Femur (tissue), 1 donor: ENCODE results near the gene SKIC3.

Experiments used
- DNase-seq: peaks from one replicate; pipeline ENCODE4 v3.0.0-alpha.2; 2017

Gene SKIC3

GRCh38 chr5:95554647-95555548, at the start of gene SKIC3, which contains the start of gene ARSK:
TSS of gene SKIC3 (minus strand) at chr5:95554977. CDS start at chr5:95547150, 7,827 bp downstream.
TSS of gene ARSK (plus strand) at chr5:95555101. CDS start at chr5:95555279, 178 bp downstream.
- peak; percentile 97 for DNase-seq

GRCh38 chr5:95600557-95600956, 45.8 kb upstream of the SKIC3 start:
- no peak for DNase-seq

- no peak for DNase-seq
Observed at GRCh38 chr5:95599252-95599651, 44.5 kb upstream of the SKIC3 start.

- no peak for DNase-seq
Observed at GRCh38 chr5:95595289-95595931, 40.6 kb upstream of the SKIC3 start.

GRCh38 chr5:95591490-95591901, 36.7 kb upstream of the SKIC3 start:
- no peak for DNase-seq

DNA sequence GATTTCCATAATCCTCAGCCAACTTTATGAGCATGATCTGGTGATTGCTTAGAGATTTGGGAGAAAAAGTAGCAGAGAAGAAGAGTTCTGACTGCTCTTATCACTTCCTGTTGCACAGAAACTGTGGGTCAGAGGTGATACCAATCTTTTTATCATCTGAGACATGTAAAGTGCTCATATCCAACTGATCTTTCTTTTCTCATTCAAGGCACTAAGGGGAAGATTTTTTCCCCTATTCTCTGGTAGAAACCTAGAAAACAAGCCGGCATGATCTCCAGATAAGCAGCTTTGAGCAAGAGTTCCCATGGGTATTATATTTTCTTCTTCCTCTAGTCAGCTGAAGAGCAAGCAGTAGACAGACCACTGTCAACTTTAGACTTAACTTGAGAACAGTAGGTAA, 36.1 kb upstream of the SKIC3 start:
- DNase-seq: no peak

GRCh38 chr5:95583992-95584391, 29.2 kb upstream of the SKIC3 start:
- DNase-seq: no peak

DNA sequence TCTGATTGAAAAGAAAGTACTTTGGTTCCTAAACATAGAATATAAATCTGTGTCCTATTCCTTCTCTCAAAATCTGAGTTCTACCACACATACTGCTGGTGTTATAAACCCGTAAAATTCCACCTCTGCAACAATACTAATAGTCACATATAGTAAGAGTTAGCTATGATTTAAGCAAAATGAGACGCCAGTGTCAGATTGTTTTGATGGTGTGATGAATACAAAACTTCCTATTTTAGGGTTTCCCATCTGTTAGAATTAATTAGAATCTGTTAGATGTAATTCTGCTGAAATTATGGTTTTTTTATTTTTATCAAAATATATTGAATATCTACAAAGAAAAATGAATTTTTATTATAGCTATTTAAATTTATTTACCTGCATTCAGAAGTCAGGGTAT, 26.8 kb upstream of the SKIC3 start:
- no peak for DNase-seq

GRCh38 chr5:95572016-95572415, 17.2 kb upstream of the SKIC3 start:
- DNase-seq: no peak

GRCh38 chr5:95565280-95565920, 10.6 kb upstream of the SKIC3 start:
- DNase-seq: no peak

- DNase-seq: peak; percentile 40
Observed at GRCh38 chr5:95564450-95564849, 9.7 kb upstream of the SKIC3 start.

GRCh38 chr5:95563367-95563766, 8.6 kb upstream of the SKIC3 start:
- no peak for DNase-seq

DNA sequence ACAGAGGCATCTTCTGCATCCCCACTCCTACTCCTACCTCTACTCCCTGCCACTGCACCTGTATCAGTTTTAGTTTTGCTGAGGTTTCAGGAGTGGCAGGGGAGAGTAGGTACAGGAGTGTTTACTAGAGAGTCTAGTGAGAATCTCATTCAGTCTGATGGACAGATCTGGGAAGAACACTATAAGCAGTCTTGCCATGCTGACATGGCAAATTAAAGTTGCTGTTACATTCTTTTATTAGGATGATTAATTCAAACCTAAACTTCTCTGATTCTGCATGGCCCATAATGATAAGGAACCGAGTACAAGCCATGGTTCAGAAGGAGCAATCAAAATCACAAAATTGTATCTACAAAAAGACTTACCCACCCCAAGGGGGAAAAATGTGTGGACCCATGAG, 7.5 kb upstream of the SKIC3 start:
- DNase-seq: no peak

GRCh38 chr5:95557841-95558240, 3.1 kb upstream of the SKIC3 start:
- DNase-seq: no peak

DNA sequence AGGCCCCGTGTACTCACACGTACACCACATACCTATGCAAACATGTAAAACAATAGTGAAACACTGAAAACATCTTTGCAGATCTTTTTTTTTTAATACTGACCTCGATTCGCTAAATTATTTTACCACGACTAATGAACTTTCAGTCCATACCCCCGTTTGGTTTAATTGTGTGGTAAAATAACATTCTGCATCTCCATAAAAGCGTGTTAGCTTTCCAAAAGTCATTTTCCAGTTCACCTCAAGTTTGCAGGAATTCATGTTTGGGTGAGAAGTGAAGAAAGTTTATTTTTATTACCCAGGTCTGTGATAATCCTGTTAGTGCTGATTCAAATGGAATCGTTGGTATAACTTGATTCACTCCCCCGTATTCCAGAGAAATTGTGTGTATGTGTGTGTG, 776 bp upstream of the SKIC3 start:
- no peak for DNase-seq

DNA sequence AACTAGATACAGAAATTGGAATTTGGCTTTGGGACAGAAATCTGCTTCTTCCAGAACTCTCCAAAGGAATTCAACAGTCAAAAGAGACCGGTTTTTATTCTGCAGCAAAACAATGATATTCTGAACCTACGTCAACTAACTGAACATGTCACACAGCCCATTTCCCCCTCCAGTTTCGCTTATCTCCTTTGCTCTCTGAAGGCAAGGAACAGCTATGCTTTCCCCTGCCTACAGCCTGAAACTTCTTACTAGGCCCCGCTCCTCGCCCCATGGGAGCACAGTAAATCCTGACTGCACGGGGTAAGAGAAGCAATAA, 488 bp downstream of the SKIC3 start:
- no peak for DNase-seq

- DNase-seq: no peak
Observed at GRCh38 chr5:95549030-95549429, 5.7 kb downstream of the SKIC3 start.

DNA sequence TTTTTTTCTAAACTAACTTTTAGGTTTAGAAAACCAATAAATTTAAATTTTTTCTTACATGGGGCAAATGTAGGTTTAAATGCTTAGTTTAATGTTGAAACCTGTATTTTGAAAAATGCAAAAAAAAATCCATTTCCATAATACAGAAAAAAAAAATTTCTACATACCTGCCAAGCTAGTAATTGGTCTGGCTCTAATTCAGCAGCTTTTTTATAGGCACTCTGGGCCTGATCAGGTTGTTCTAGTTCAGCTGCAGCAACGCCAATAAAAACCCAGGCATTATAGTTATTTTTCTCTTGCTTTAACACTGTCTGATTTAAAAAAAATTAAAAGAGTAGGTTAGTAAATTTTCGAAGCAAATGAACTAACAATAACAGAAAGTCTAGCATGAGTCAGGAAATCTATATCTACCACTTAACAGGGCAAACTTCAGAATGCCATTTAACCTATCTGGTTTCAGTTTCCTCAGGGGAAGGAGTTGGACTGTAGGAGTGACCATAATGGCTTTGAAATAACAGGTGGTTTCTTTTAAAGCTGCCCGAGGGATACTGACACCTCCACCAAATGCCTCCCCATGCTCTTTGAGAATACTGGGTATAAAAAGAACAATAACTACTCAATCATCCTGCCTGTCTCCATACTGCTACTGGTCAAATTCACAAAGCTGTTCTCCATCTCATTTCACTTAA, 11.6 kb downstream of the SKIC3 start:
- DNase-seq: no peak

- DNase-seq: no peak
Observed at GRCh38 chr5:95537501-95537900, 17.3 kb downstream of the SKIC3 start.

DNA sequence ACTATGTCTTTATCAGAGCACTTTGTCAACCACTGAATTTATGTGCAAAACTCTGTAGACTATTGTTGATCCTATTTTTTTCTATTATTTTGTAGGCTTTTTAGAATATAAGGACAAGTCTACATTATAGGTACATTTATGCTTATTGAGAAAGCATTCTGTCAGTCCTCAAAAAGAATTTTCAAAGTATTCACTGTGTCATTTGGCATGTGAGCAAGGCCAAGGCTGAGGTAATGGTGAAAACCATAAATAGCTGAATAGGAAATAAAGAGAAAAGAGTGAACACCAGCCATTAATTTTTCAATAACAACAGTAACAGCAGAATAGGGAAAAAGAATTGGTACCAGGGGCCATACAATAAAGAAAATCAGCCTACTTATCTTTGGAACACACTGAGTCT, 21.0 kb downstream of the SKIC3 start:
- DNase-seq: no peak

DNA sequence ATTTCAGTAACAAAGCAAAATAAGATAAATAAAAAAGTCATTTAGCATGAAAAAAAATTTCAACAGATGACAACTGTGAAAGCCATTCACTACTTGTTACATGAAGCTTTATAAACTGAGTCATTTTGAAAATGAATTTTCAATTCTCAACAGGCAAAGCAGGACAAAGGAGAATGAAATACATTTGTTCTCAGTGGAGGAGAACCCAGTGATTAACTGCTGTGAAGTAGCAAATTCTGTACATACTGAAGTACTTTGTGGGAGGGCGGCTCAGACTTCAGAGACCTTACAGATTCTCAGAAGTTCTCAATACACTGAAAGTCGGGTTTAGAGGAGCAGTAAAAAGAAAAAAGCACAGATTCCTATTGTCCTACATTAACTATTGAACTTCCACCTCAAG, 21.7 kb downstream of the SKIC3 start:
- no peak for DNase-seq

DNA sequence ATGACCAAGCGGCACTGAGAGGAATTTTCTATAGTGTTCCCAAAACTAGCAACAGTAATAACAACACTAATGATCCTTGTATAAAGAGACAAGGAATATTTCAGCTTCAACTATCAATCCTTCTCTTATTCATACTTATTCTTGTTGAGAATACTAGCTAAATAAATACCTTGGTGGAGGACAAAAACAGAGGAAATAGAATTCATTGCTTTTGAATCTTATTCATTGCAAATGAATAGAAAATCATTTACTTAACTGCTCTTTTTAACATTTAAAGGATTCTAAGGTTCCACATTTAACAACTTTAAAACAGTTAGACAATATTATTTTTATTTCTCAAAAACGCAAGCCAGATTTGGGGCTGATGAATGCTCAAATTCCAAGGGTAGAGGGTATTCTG, 22.4 kb downstream of the SKIC3 start:
- no peak for DNase-seq

DNA sequence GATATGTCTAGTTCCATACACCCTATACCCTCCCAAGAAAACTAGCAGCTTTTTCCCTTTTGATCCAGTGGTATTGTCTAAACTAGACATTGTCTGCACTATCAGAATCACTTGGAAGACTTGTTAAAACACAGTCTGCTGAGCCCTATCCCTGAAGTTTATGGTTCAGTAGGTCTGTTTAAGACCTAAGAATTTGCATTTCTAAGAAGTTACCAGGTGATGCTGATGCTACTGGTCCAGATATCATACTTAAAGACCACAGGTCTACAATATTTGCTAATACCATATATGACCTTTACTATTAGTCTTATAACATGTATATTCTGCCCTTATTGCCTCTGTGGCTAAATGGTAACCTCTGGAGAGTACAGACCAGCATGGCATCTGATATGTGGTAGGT, 23.3 kb downstream of the SKIC3 start:
- DNase-seq: no peak
